Memory B cell (primary cell): ENCODE results near the gene TFAP2A.

ENCODE experiments used
- ATAC-seq: fragments of 150-1000 bp; cut with Tn5 transposase; 2 replicates; pipeline ENCODE4 v1.10.0; 2021; ENCODE audit warnings: low read depth, mild to moderate bottlenecking, moderate library complexity
- DNase-seq, 2 donors: peaks; one replicate each; pipeline ENCODE4 v3.0.0; 2022; ENCODE audit warnings: low spot score in 2 of 2
- H3K27ac Mint-ChIP-seq: one replicate; pipeline ENCODE4 v1.8.0; 2022; ENCODE audit warnings: mild to moderate bottlenecking, moderate library complexity, mixed read lengths
- H3K27me3 Mint-ChIP-seq: one replicate; pipeline ENCODE4 v1.8.0; 2022; ENCODE audit warnings: mixed read lengths
- H3K36me3 Mint-ChIP-seq: one replicate; pipeline ENCODE4 v1.8.0; 2022; ENCODE audit warnings: mild to moderate bottlenecking, mixed read lengths
- H3K4me1 Mint-ChIP-seq: one replicate; pipeline ENCODE4 v1.8.0; 2022; ENCODE audit warnings: mixed read lengths
- H3K4me3 Mint-ChIP-seq: one replicate; pipeline ENCODE4 v1.8.0; 2022; ENCODE audit warnings: mild to moderate bottlenecking, moderate library complexity, mixed read lengths
- H3K9me3 Mint-ChIP-seq: one replicate; pipeline ENCODE4 v1.8.0; 2022; ENCODE audit warnings: mixed read lengths

The TFAP2A gene

GRCh38 chr6:10350720-10351119, 64.2 kb downstream of the TFAP2A start:
- no peak overlapping the region for H3K27ac Mint-ChIP-seq
- DNase-seq (no peak), ATAC-seq (no peak)
- no peaks in the 10 kb centered on the region for H3K9me3 Mint-ChIP-seq
- no peaks in the 10 kb centered on the region for H3K36me3 Mint-ChIP-seq
- H3K4me1 Mint-ChIP-seq = peaks cover 3% of the 10 kb centered on the region
- H3K4me3 Mint-ChIP-seq = no peak overlapping the region
- peaks cover 5% of the 10 kb centered on the region for H3K27me3 Mint-ChIP-seq

DNA sequence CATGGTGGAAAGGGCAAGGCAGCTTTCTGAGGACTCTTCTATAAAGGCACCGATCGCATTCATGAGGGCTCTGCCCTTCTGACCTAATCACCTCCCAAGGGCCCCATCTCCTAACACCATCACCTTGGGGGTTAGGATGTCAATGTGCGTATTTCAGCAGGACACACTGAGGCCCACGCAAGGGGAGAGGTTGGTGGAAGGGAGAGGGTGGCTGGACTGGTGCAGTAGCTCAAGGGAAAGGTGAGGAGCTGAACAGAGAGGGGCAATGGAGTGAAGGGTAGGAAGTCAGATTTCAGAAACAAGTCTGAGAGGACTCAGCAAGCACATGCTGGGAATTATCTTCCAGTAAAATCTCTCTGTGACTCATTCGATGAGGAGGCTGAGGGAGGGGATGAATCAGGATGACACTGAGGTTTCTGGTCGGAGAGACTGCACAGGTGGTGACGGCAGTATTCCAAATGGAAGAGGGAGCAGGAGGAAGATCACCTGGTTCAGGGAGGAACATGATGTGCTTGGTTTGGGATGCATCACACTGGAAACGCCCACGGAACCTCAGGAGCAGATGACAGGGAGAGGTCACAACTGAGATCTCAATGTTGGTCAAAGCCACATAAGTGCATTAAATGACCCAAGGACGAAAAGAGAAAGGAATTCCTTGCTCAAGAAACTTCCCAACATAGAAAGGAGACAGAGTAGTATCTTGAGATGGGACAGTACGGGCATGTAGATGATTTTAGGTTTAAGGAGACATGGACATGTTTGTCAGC, 67.1 kb downstream of the TFAP2A start:
- no peaks in the 10 kb centered on the region for H3K9me3 Mint-ChIP-seq
- peaks cover 6% of the 10 kb centered on the region for H3K27me3 Mint-ChIP-seq
- no peak overlapping the region for H3K27ac Mint-ChIP-seq
- no peak for ATAC-seq
- no peak for DNase-seq
- no peaks in the 10 kb centered on the region for H3K36me3 Mint-ChIP-seq
- no peaks in the 10 kb centered on the region for H3K4me1 Mint-ChIP-seq
- no peak overlapping the region for H3K4me3 Mint-ChIP-seq
